KOPT-K1 (cell line): ENCODE measurements around the gene SKI.
"Not testable (repeated sequence)": the region's sequence is repeated elsewhere in the genome, so short reads cannot be mapped to it uniquely, and the experiment has no call there.

Source experiments
- H3K27ac ChIP-seq: fragments of 200-600 bp; sonication (generic); 2 replicates; pipeline ENCODE4 v1.5.1; 2016; ENCODE audit warnings: antibody characterized with exemption, mild to moderate bottlenecking, low read depth, low read length; ENCODE audit not compliant: poor library complexity, severe bottlenecking
- H3K36me3 ChIP-seq: fragments of 200-600 bp; sonication (generic); 2 replicates; pipeline ENCODE4 v1.5.1; 2017; ENCODE audit warnings: antibody characterized with exemption, mild to moderate bottlenecking, low read length, moderate library complexity; ENCODE audit not compliant: insufficient read depth
- H3K9me3 ChIP-seq: fragments of 200-600 bp; sonication (generic); 2 replicates; pipeline ENCODE4 v1.5.1; 2017; ENCODE audit warnings: antibody characterized with exemption, low read length, mild to moderate bottlenecking; ENCODE audit not compliant: insufficient read depth, poor library complexity, severe bottlenecking

SKI gene

DNA sequence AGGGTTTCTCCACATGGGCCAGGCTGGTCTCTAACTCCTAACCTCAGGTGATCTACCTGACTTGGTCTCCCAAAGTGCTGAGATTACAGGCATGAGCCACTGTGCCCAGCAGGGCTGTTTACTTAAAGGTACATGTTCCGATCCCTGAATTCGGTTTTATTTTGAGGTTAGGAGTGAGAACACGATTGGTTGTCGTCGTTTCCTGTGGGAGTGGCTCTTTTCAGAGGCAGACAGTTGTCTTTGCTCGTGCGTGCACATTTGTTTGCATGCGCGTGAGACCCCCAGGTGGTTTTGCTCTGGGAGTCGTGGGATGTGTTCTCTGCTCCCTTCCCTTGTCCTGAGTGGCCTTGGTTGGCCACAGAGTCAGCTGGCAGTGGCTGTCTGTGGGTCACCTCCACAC, 60.2 kb downstream of the SKI start:
- H3K36me3 ChIP-seq = no peaks in the 10 kb centered on the region
- H3K27ac ChIP-seq = no peak overlapping the region
- H3K9me3 ChIP-seq = no peaks in the 10 kb centered on the region

GRCh38 chr1:2288816-2289536, 60.9 kb downstream of the SKI start:
- Histone ChIP-seq H3K27ac (no peak overlapping the region), H3K9me3 (no peaks in the 10 kb centered on the region), H3K36me3 (no peaks in the 10 kb centered on the region)

GRCh38 chr1:2289607-2290006, 61.5 kb downstream of the SKI start:
- H3K27ac ChIP-seq = no peak overlapping the region

GRCh38 chr1:2290171-2290578, 62.1 kb downstream of the SKI start:
- no peaks in the 10 kb centered on the region for H3K9me3 ChIP-seq
- no peaks in the 10 kb centered on the region for H3K36me3 ChIP-seq
- H3K27ac ChIP-seq = peak overlapping the region; percentile 50

More at GRCh38 chr1:2289607-2290006, 61.5 kb downstream of the SKI start:
- H3K9me3 ChIP-seq = no peaks in the 10 kb centered on the region
- no peaks in the 10 kb centered on the region for H3K36me3 ChIP-seq

GRCh38 chr1:2290595-2291510, 62.7 kb downstream of the SKI start:
- no peaks in the 10 kb centered on the region for H3K9me3 ChIP-seq
- H3K36me3 ChIP-seq = no peaks in the 10 kb centered on the region
- peak overlapping the region; percentile 50 for H3K27ac ChIP-seq

DNA sequence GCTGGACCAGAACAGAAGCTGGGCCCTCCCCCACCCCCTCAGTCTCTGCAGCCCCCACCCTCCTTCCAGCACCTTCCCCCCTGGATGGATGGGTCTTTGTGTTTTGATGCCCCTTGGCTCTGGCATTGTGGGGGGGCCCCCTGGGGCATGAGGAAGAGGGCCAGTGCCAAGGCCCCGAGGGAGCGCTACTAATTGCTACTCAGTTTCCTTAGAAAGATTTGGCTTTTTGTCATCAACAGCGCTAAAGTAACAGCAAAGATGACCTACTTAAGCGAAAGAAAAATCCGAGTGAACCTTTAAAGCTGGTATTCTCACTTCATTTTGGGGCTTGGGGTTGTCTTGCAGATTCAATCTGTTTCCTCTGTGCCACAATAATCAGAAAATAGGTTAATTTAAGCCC, 63.5 kb downstream of the SKI start:
- Histone ChIP-seq H3K9me3 (no peaks in the 10 kb centered on the region), H3K27ac (no peak overlapping the region)

DNA sequence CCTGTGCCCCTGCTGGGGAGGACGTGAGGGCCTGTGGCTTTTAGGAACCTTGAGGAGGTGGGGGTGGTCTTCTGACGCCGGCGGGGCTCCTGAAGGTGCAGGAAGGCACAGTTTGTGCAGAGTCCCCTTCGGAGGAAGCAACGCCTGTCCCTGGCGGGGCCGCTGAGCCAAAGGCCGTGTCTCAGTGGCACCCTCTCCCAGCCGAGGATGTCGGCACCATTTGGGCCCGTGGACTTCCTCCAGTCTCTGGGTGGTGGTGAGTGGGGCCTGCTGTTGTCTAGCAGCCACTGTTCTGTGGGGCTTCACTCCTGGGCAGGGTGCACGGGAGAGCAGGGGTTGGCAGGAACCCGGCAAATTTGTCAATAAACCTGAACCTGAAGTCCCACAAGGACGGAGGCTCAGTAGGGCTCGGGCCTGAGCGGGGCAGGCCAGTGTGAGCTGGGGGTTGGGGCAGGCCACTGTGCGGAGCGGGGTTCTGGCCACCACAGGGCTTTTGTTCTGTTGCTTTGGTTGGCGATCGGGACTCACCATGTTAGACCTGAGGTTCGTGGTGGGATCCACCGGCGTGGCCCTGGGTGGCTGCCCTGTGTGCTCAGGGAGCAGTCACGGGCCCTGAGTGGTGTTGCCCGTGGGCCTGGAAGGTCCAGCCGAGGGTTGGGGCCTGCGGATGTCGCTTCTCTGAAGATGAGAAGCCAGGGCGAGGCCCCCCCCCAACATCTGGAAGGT, 64.8 kb downstream of the SKI start:
- Histone ChIP-seq H3K36me3 (no peaks in the 10 kb centered on the region), H3K9me3 (no peaks in the 10 kb centered on the region), H3K27ac (no peak overlapping the region)

More for the DNA sequence above, 63.5 kb downstream of the SKI start:
- no peaks in the 10 kb centered on the region for H3K36me3 ChIP-seq

DNA sequence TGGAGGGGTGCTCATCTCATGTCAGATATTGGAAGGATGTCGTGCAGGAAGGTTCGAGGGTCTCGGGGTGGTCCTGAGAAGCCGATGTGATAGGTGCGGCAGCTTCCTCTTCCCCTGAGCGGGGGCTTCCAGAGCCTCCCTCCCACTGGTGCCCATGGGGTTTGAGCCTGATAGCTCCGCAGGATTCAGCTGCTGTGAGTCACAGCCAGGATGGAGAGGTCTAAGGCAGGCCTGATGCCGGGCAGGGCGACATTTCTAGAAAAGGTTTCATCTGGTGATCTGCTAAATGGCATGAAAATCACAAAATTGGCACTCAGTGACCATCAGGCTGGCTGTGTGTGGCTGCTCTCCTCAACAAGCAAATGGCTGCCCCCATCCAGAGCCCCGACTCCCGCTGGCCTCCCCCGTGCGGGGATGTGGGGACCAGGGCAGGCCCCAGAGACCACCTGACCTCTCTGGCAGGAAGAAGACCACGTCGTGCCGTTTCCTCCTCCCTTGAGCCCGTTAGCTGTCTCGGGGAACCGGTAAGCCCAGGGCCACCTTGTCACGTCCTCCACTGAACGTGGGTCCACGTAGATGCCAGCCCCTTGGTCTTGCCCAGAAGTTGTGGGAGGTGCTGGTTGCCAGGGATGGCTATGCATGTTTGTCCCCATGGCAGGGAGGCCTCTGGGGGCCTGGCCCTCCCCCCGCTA, 66.1 kb downstream of the SKI start:
- Histone ChIP-seq H3K9me3 (no peaks in the 10 kb centered on the region), H3K36me3 (no peaks in the 10 kb centered on the region), H3K27ac (no peak overlapping the region)

DNA sequence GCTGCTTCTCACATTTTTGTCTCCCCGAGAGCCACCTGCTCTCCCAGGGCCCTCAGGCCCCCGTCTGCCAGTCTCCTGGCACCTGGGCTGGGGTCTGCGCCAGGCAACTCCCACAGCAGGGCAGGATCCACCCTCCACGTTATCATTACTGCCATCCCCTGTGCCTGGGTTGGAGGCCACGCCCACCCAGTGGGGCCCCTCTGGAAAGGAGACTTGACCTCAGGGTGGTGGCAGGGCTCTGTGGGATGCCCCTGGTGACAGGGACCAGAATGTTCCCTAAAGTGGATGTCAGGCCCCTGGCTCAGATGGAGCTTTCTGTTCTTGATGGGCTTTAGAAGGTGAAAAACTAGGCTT, 66.6 kb downstream of the SKI start:
- Histone ChIP-seq H3K36me3 (no peaks in the 10 kb centered on the region), H3K9me3 (no peaks in the 10 kb centered on the region), H3K27ac (no peak overlapping the region)

DNA sequence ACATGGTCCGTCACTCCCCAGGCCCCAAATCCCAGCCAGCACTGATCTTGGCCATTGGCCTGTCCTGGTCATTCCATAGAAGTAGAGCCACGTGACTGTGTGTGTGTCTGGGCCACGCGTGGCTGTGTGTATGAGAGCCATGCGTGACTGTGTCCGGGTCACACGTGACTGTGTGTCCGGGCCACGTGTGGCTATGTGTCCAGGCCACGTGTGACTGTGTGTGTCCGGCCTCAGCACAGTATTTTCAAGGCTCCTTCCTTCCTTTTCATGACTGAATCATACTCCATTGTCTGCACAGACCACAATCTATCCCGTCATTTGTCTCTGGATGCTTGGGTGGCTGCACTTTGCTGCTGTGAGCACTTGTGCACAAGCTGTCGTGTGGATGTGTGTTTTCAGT, 67.4 kb downstream of the SKI start:
- H3K9me3 ChIP-seq = no peaks in the 10 kb centered on the region
- H3K27ac ChIP-seq = no peak overlapping the region
- H3K36me3 ChIP-seq = no peaks in the 10 kb centered on the region

- H3K9me3 ChIP-seq, H3K27ac ChIP-seq, H3K36me3 ChIP-seq: not testable (repeated sequence)
These were observed 68.1 kb downstream of the SKI start for GRCh38 chr1:2296211-2296610.

- H3K9me3 ChIP-seq = no peaks in the 10 kb centered on the region
- no peak overlapping the region for H3K27ac ChIP-seq
- H3K36me3 ChIP-seq = no peaks in the 10 kb centered on the region
These were observed 68.5 kb downstream of the SKI start for GRCh38 chr1:2296614-2297013.

DNA sequence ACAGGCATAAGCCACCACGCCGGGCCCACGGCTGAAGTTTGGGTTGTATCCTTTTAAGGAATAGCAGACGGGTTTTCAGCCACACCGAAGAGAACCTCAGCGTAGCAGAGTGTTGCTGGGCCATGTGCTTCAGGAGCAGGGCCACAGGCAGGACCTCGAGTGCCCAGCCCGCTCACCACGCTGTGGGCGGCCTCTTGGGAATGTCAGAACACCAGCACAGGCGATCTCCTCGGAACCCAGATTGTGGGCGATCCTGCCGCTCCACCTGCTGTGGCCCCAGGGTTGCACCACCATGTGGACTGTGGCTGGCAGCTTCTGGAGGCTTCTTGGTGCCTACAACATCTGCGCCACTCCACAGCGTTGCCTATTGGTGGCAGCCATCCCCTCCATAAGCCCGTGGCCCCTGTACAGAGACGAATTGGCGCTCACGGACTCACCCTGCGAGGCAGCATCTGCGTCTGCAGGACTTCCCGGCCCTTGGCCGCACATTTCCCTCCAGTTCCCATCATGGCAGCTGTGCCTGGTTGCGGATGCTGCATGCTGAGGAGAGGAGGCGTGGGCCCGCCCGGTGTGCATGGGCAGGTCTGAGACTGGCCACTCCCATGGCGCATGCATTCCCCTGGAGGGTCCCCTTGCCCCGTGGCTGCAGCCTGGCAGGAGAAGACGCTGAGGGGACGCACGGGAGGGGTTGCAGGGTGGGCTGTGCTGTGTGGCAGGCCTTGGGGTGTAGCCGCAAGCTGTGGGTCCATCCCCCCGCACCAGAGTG, 69.3 kb downstream of the SKI start:
- H3K36me3 ChIP-seq = no peaks in the 10 kb centered on the region
- H3K9me3 ChIP-seq = no peaks in the 10 kb centered on the region
- no peak overlapping the region for H3K27ac ChIP-seq

DNA sequence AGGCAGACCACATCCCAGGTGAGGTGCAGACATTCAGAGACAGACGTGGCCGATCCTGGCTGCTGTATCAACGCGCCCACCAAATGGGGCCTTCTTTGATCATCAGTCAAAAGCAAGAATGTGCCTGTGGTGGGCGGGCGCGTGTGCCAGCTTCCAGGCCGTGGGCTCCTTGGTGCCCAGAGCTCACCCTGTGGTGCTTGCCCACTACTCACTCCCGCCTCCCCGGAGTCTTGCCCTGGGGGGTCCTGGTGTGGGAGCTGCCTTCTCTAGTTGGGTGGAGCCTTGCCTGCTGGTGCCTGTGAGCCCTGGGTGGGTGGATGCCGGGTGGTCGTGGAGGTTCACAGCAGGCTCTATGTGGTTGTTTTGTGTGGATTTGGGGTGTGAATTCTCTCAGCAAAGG, 70.6 kb downstream of the SKI start:
- no peaks in the 10 kb centered on the region for H3K9me3 ChIP-seq
- no peak overlapping the region for H3K27ac ChIP-seq
- H3K36me3 ChIP-seq = no peaks in the 10 kb centered on the region
